Measurements from ENCODE around the gene FMN1.

DNA sequence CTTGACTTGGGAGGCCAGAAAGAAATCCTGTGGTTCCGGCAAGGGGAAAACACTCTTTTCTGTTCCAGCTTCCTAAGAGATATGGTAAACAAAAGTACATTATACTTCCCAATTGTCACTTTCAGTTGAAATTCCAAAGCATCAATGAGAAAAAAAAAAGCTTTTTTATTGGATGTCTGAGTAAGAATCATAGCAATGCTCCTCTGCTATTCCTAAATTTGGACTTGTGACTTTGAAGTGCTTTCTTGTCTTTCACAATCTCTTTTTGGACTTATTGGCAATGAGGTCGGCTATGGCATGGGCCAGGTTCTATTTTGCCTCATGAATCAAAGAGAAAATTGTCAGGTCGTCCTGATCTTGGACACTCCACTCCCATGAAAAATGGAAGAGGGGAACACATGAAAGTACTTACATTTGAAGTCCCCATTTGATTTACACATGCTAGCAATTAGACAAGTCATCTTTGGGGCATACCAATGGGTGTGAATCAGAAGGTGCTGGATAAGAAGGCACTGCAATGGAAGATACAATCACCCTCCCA, 306.2 kb downstream of the FMN1 start:
- TF ChIP-seq, protein P1, sequence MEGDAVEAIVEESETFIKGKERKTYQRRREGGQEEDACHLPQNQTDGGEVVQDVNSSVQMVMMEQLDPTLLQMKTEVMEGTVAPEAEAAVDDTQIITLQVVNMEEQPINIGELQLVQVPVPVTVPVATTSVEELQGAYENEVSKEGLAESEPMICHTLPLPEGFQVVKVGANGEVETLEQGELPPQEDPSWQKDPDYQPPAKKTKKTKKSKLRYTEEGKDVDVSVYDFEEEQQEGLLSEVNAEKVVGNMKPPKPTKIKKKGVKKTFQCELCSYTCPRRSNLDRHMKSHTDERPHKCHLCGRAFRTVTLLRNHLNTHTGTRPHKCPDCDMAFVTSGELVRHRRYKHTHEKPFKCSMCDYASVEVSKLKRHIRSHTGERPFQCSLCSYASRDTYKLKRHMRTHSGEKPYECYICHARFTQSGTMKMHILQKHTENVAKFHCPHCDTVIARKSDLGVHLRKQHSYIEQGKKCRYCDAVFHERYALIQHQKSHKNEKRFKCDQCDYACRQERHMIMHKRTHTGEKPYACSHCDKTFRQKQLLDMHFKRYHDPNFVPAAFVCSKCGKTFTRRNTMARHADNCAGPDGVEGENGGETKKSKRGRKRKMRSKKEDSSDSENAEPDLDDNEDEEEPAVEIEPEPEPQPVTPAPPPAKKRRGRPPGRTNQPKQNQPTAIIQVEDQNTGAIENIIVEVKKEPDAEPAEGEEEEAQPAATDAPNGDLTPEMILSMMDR (IDR thresholded peaks at IDR 0.05), result no peak
- TF ChIP-seq POLR2A (IDR thresholded peaks at IDR 0.05), result no peak

All from testis (tissue), 2 donors.